Measurements from ENCODE around the gene SNX30.

SNX30 gene

DNA sequence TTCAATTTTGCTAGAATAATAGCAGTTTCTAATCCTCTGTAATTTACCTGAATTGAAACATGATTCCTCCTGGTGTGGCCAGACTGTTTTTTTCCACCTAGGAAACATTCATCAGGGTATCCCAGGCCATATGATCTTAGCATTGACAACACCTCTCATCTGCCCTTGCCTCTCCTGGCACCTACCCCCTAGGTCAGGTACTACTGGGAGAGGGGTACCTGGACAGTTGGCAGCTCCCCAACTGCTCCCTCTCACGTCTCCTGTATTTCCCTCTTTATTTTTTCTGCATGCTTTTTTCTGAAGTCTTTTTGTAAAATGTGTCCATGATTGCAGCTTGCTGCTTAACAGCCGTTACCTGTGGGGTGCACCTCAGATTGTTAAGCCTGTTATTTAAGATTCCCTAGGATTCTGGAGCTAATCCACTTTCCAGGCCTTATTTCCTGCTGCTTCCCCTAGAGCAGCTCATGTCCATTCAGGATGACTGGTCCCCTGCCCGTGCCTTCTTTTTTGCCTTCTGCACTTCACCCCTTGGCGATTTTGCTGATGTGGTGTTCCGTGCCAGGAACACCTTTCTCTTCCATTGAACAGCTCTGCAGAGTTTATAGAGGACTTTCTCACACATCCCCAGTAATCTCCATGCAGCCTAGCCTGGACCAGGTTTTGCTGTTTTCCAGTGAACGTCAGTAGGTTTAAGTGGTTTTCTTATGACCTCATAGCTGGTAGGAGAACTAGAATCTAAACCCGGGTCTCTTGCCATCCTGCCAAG is 33.6 kb downstream of the SNX30 start:
- TF ChIP-seq, protein P1, sequence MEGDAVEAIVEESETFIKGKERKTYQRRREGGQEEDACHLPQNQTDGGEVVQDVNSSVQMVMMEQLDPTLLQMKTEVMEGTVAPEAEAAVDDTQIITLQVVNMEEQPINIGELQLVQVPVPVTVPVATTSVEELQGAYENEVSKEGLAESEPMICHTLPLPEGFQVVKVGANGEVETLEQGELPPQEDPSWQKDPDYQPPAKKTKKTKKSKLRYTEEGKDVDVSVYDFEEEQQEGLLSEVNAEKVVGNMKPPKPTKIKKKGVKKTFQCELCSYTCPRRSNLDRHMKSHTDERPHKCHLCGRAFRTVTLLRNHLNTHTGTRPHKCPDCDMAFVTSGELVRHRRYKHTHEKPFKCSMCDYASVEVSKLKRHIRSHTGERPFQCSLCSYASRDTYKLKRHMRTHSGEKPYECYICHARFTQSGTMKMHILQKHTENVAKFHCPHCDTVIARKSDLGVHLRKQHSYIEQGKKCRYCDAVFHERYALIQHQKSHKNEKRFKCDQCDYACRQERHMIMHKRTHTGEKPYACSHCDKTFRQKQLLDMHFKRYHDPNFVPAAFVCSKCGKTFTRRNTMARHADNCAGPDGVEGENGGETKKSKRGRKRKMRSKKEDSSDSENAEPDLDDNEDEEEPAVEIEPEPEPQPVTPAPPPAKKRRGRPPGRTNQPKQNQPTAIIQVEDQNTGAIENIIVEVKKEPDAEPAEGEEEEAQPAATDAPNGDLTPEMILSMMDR (conservative IDR thresholded peaks at IDR 0.05) = no peak
- no peak for TF ChIP-seq ZFX (IDR thresholded peaks at IDR 0.05)

DNA sequence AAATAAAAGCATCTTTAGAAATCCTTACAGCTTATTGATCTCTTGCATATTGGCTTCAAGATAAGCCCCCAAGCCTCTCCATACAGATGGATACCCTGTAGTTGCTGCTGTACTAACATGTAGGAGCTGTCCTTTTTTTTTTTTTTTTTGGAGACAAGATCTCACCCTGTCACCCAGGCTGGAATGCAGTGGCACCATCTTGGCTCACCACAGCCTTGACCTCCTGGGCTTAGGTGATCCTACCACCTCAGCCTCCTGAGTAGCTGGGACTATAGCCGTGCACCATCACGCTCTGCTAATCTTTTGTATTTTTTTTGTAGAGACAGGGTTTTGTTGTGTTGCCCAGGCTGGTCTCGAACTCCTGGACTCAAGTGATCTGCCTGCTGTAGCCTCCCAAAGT is 35.4 kb downstream of the SNX30 start:
- H3K27ac ChIP-seq = no peak overlapping the region
- TF ChIP-seq, protein P1 (conservative IDR thresholded peaks at IDR 0.05) = no peak
- no peak for TF ChIP-seq ZFX (IDR thresholded peaks at IDR 0.05)

More for the DNA sequence above, 33.6 kb downstream of the SNX30 start:
- H3K27ac ChIP-seq = 0 out of 2 replicates have a peak overlapping the region, but pooled peaks have one; percentile 20

DNA sequence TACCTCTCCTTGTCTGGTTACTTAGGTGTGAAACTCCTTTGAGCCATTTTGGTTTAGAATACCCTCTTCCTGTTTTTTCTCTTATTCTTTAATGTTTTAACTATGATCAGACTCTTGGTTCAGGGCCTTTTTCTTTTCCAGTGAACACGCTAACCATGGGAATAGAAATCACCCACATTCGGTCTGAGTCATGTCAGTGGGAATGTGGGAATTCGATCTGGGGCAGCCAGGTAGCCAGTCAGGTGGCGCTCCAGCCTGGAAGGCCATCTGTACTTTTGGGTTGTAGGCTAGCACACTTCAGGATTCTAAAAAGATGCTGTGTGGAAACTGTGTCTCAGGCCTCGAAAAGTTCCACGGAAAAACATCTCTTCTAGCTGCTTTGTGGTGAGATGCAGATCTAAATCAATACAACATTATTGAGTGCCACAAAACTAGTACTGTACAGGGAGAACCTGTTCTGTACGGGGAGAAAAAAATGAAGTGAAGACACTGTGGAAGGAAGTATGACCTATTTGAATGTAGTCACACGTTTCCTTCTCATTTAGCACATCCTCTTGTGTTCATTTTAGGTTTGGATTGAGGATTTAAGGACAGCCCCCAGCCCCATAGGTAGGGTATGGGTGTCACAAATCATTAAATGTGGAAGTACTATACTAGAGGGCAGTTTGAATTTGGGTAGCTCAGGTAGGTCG is 36.4 kb downstream of the SNX30 start:
- no peak overlapping the region for H3K27ac ChIP-seq
- TF ChIP-seq ZFX (IDR thresholded peaks at IDR 0.05) = no peak
- TF ChIP-seq, protein P1 (conservative IDR thresholded peaks at IDR 0.05) = no peak

DNA sequence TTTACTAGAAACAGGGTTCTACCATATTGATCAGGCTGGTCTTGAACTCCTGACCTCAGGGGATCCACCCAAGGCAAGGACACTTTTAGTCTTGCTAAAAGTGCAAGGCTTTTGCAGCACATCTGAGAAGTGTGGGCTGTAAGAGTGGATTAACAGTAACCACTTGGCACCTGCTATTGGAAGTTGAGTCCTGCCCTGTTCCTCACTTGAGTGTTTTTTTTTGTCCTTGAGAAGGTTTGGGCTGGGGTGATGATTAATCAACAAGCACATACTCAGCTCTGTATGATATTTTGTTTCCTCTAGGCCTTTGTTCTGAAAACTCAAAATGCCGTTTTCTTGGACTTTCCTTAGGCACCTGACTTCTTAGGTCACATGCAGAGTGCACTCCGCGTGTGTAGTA is 37.4 kb downstream of the SNX30 start:
- H3K27ac ChIP-seq = no peak overlapping the region
- TF ChIP-seq, protein P1 (conservative IDR thresholded peaks at IDR 0.05) = no peak
- no peak for TF ChIP-seq ZFX (IDR thresholded peaks at IDR 0.05)

DNA sequence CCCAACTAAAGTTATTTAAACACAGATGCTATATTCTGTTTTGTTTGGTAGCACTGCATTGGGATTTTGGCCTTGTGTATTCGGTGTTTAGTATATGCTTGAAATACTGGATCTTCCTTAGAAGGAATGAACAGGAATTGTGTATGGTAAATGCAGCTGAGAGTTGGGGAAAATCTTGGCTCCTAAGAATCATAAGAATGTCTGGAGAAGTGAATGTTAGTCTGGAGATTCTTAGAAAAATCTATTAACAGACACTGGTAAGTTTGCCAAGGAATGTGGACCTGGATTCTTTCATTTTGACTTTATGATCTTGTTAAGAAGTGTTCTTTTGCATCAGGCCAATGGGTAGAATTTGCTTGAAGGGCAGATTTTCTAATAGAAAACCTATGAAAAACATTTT is 38.9 kb downstream of the SNX30 start:
- TF ChIP-seq, protein P1 (conservative IDR thresholded peaks at IDR 0.05) = no peak
- TF ChIP-seq ZFX (IDR thresholded peaks at IDR 0.05) = no peak
- no peak overlapping the region for H3K27ac ChIP-seq

DNA sequence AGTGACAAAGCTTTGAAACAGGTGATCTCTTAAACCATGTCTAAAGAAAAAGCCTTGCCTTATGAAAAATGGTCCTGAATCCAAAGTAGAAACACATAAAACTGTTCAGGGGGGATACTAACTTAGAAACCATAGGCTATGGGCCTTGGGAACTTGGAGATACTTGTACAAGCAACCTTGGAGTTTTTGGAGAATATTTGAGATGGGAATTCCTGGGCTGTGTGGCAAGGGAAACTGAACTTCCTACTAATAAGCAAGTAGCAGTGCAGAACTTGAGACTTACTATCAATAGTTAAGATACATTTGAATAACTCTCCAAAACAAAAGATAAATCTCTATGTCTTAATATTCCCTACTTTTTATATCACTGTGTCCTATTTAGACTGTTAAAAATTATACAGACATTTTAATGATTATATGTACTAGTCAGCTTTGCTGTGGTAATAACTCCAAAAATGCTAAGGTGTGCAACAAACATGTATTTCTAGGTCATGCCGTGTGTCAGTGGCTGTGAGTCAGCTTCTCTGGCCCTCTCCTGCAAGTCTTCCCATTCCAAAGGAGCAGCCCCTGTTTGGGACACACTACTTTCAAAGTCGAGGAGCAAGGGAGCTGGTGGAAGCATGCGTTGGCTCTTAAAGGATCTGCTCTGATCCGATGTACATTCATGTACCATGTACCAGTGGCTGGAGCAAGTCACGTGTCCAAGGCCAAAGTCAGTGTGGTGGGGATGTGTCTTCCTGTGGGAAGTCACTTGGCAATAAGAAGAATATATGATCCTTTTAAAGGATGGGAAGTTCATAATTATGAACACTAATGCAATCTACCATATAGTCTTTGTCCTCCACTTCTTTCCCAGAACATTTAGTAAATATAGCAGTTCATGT is 39.6 kb downstream of the SNX30 start:
- no peak overlapping the region for H3K27ac ChIP-seq
- TF ChIP-seq ZFX (IDR thresholded peaks at IDR 0.05) = no peak
- TF ChIP-seq, protein P1 (conservative IDR thresholded peaks at IDR 0.05) = no peak

Data from C4-2B (cell line).